ENCODE results near the gene RASSF6. TPM values are rescaled to one million over a fixed set of nuclear protein-coding genes. Genes with fewer than 3 reads are reported as not detected.

Gene RASSF6
- total RNA-seq, 1 experiment from 2014 or later: 0.15 TPM

- TF ChIP-seq USF1 (CRISPR knock-in tag; IDR thresholded peaks at IDR 0.05) (no peak), IRF2 (CRISPR knock-in tag; IDR thresholded peaks at IDR 0.05; ENCODE audit: borderline replicate concordance, low read depth) (no peak), ZNF671 (CRISPR knock-in tag; IDR thresholded peaks at IDR 0.05) (no peak), ATF1 (CRISPR knock-in tag; IDR thresholded peaks at IDR 0.05) (no peak), RORB (CRISPR knock-in tag; IDR thresholded peaks at IDR 0.05) (no peak), FOXK1 (CRISPR knock-in tag; IDR thresholded peaks at IDR 0.05) (no peak), ESRRA (CRISPR knock-in tag; IDR thresholded peaks at IDR 0.05; ENCODE audit: borderline replicate concordance) (no peak), CDX4 (CRISPR knock-in tag; IDR thresholded peaks at IDR 0.05; ENCODE audit: borderline replicate concordance) (no peak), HMGA2 (CRISPR knock-in tag; IDR thresholded peaks at IDR 0.05) (no peak)
- TF ChIP-seq, protein P1, sequence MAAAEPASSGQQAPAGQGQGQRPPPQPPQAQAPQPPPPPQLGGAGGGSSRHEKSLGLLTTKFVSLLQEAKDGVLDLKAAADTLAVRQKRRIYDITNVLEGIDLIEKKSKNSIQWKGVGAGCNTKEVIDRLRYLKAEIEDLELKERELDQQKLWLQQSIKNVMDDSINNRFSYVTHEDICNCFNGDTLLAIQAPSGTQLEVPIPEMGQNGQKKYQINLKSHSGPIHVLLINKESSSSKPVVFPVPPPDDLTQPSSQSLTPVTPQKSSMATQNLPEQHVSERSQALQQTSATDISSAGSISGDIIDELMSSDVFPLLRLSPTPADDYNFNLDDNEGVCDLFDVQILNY (CRISPR knock-in tag; IDR thresholded peaks at IDR 0.05): no peak
Observed at GRCh38 chr4:73612032-73612431, 8.2 kb downstream of the RASSF6 start (continued).

DNA sequence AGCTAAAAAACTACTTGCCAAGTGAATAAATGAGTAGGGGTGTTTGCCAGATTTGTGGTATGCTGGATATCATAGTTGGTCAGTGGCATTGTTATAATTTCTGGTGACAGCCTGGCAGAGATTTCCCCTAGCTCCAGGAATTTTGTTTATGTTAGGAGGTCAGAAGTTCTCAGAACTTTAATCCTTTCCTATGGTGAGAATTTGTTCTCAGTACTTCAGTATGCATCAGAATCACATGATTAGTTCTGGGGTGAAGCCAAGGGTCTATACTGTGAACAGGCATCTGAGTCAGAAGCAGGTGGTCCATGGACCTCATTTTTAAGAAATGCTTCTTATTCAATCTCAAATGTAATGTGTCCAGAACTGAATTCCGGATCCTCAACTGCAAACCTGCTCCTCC is 10.5 kb downstream of the RASSF6 start:
- ATAC-seq (no peak), DNase-seq (ENCODE audit: low spot score) (no peak)
- POLR2A ChIA-PET: no interaction called here
- H3K9me3 Mint-ChIP-seq: peaks cover 7% of the 10 kb centered on the region; the same call in 1 of the 2 replicates
- TF ChIP-seq CREB1 (CRISPR knock-in tag; IDR thresholded peaks at IDR 0.05): no peak
- CTCF ChIA-PET: no interaction called here
- H3K4me1 Mint-ChIP-seq: peaks cover 10% of the 10 kb centered on the region
- H3K4me3 Mint-ChIP-seq: no peak overlapping the region
- no peaks in the 10 kb centered on the region for H3K36me3 Mint-ChIP-seq
- no peaks in the 10 kb centered on the region for H3K27me3 Mint-ChIP-seq (ENCODE audit: low read depth)
- no peak overlapping the region for H3K27ac Mint-ChIP-seq

GRCh38 chr4:73608689-73609594 is 11.3 kb downstream of the RASSF6 start:
- ATAC-seq (no peak), DNase-seq (ENCODE audit: low spot score) (no peak)
- POLR2A ChIA-PET: no interaction called here
- CTCF ChIA-PET: no interaction called here
- H3K4me1 Mint-ChIP-seq: peaks cover 10% of the 10 kb centered on the region
- H3K27me3 Mint-ChIP-seq (ENCODE audit: low read depth): no peaks in the 10 kb centered on the region
- no peak overlapping the region for H3K4me3 Mint-ChIP-seq
- H3K36me3 Mint-ChIP-seq: no peaks in the 10 kb centered on the region
- H3K9me3 Mint-ChIP-seq: peaks cover 5% of the 10 kb centered on the region; the same call in 1 of the 2 replicates
- no peak overlapping the region for H3K27ac Mint-ChIP-seq
- TF ChIP-seq, protein P2, sequence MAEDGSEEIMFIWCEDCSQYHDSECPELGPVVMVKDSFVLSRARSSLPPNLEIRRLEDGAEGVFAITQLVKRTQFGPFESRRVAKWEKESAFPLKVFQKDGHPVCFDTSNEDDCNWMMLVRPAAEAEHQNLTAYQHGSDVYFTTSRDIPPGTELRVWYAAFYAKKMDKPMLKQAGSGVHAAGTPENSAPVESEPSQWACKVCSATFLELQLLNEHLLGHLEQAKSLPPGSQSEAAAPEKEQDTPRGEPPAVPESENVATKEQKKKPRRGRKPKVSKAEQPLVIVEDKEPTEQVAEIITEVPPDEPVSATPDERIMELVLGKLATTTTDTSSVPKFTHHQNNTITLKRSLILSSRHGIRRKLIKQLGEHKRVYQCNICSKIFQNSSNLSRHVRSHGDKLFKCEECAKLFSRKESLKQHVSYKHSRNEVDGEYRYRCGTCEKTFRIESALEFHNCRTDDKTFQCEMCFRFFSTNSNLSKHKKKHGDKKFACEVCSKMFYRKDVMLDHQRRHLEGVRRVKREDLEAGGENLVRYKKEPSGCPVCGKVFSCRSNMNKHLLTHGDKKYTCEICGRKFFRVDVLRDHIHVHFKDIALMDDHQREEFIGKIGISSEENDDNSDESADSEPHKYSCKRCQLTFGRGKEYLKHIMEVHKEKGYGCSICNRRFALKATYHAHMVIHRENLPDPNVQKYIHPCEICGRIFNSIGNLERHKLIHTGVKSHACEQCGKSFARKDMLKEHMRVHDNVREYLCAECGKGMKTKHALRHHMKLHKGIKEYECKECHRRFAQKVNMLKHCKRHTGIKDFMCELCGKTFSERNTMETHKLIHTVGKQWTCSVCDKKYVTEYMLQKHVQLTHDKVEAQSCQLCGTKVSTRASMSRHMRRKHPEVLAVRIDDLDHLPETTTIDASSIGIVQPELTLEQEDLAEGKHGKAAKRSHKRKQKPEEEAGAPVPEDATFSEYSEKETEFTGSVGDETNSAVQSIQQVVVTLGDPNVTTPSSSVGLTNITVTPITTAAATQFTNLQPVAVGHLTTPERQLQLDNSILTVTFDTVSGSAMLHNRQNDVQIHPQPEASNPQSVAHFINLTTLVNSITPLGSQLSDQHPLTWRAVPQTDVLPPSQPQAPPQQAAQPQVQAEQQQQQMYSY (CRISPR knock-in tag; IDR thresholded peaks at IDR 0.05): no peak
- TF ChIP-seq, protein P3, sequence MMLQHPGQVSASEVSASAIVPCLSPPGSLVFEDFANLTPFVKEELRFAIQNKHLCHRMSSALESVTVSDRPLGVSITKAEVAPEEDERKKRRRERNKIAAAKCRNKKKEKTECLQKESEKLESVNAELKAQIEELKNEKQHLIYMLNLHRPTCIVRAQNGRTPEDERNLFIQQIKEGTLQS (CRISPR knock-in tag; conservative IDR thresholded peaks at IDR 0.05): no peak
- TF ChIP-seq CREB1 (CRISPR knock-in tag; IDR thresholded peaks at IDR 0.05): no peak
- TF ChIP-seq NFE2L1 (CRISPR knock-in tag; IDR thresholded peaks at IDR 0.05): no peak
- no peak for TF ChIP-seq CTCF (IDR thresholded peaks at IDR 0.05)
- TF ChIP-seq TCF7 (CRISPR knock-in tag; IDR thresholded peaks at IDR 0.05; ENCODE audit: low read depth): no peak
- no peak for TF ChIP-seq CBFB (CRISPR knock-in tag; IDR thresholded peaks at IDR 0.05; ENCODE audit: low read depth)
- TF ChIP-seq FOXP1 (CRISPR knock-in tag; IDR thresholded peaks at IDR 0.05; ENCODE audit: borderline replicate concordance): no peak
- TF ChIP-seq RELA (CRISPR knock-in tag; IDR thresholded peaks at IDR 0.05; ENCODE audit: borderline replicate concordance): no peak
- TF ChIP-seq CREM (CRISPR knock-in tag; IDR thresholded peaks at IDR 0.05): no peak
- TF ChIP-seq ATF2 (CRISPR knock-in tag; IDR thresholded peaks at IDR 0.05; ENCODE audit: borderline replicate concordance, low read depth): no peak
- TF ChIP-seq NR3C1 (CRISPR knock-in tag; conservative IDR thresholded peaks at IDR 0.05; ENCODE audit: low read depth): no peak
- TF ChIP-seq ZNF138 (CRISPR knock-in tag; conservative IDR thresholded peaks at IDR 0.05): no peak

Data from WTC11 (cell line).